Gastroesophageal sphincter (tissue), 4 donors: ENCODE measurements around the gene RGL1. TPM values are rescaled to one million over a fixed set of nuclear protein-coding genes. Genes with fewer than 3 reads are reported as not detected.

Experiments
- ATAC-seq: fragments of 150-250 bp; one replicate; pipeline ENCODE4 v1.9.1; 2016; ENCODE audit warnings: mild to moderate bottlenecking, moderate library complexity
- H3K27ac ChIP-seq, 4 donors: fragments of 200-600 bp; sonication (generic) in 3 of 4; 1 replicate in 3 of 4; 2 replicates in 1 of 4; pipeline ENCODE4 v1.5.1; 2016 to 2019
- H3K27me3 ChIP-seq: fragments of 200-600 bp; sonication (generic); one replicate; pipeline ENCODE4 v1.5.1; 2019
- H3K36me3 ChIP-seq, 2 donors: fragments of 200-600 bp; sonication (generic); one replicate each; pipeline ENCODE4 v1.5.1; 2019; ENCODE audit warnings: control low read depth in 1 of 2
- H3K4me1 ChIP-seq, 3 donors: fragments of 200-600 bp; sonication (generic); 1 replicate in 2 of 3; 2 replicates in 1 of 3; pipeline ENCODE4 v1.5.1; 2016 to 2019; ENCODE audit warnings: control low read depth in 2 of 3
- H3K4me3 ChIP-seq, 2 donors: fragments of 200-600 bp; sonication (generic); one replicate each; pipeline ENCODE4 v1.5.1; 2019; ENCODE audit warnings: mild to moderate bottlenecking in 1 of 2, moderate library complexity in 1 of 2
- H3K9me3 ChIP-seq, 3 donors: fragments of 200-600 bp; sonication (generic); one replicate each; pipeline ENCODE4 v1.5.1; 2017 to 2019; ENCODE audit warnings: control low read depth in 2 of 3
- EP300 ChIP-seq: sonication (generic); formaldehyde crosslinking; IDR thresholded peaks from one replicate; pipeline ENCODE4 v1.6.1; 2017; ENCODE audit warnings: antibody characterized with exemption, mild to moderate bottlenecking
- POLR2A ChIP-seq, 2 donors: fragments of 450-650 bp; IDR thresholded peaks; one replicate each; pipeline ENCODE4 v1.6.1; 2017; ENCODE audit warnings: antibody characterized with exemption in 2 of 2, mild to moderate bottlenecking in 2 of 2, moderate library complexity in 1 of 2
- POLR2AphosphoS5 ChIP-seq: sonication (generic); formaldehyde crosslinking; IDR thresholded peaks from one replicate; pipeline ENCODE4 v1.6.1; 2017; ENCODE audit warnings: antibody characterized with exemption
- WGBS, 2 donors: methylation state at CpG; one replicate each; pipeline ENCODE4 v1.1.5; 2018; ENCODE audit warnings: low coverage in 1 of 2; 5-methylcytosine and 5-hydroxymethylcytosine counted together
- total RNA-seq, 4 donors: library from RNA; depleted of rRNA; stranded (reverse); fragments of >200 nt; gene quantifications; one replicate each; pipeline ENCODE4 v1.1.0, GENCODE V29; 2016
- TF ChIP-seq, protein P1 (sequence below), 4 experiments: fragments of 200-600 bp in 2 of 4; fragments of 450-650 bp in 2 of 4; sonication (generic) in 1 of 4; IDR thresholded peaks; one replicate each; pipeline ENCODE4 v1.5.1; 2017 to 2019; ENCODE audit warnings: antibody characterized with exemption in 4 of 4, mild to moderate bottlenecking in 2 of 4, moderate library complexity in 2 of 4

The RGL1 gene
- total RNA-seq, 4 donors from 2014 or later, result 31.3 to 57.8 (median 38.9) TPM

DNA sequence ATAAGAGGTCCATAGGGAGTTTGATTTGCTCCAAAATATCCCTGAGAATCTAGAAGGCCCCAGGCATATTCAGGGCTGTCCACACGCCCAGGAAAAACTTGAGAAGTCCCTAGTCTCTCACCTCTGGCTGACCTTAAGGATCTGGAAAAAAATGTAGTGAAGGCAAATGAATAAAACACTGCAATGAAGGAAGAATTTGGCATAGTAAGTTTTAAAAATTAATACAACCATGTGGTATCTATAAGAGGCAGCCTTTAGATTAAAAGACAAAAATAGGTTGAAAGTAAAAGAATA is 141.3 kb downstream of the RGL1 start:
- TF ChIP-seq EP300 (no peak), POLR2AphosphoS5 (no peak), POLR2A (IDR thresholded peaks at IDR 0.05) (no peak)
- TF ChIP-seq, protein P1, sequence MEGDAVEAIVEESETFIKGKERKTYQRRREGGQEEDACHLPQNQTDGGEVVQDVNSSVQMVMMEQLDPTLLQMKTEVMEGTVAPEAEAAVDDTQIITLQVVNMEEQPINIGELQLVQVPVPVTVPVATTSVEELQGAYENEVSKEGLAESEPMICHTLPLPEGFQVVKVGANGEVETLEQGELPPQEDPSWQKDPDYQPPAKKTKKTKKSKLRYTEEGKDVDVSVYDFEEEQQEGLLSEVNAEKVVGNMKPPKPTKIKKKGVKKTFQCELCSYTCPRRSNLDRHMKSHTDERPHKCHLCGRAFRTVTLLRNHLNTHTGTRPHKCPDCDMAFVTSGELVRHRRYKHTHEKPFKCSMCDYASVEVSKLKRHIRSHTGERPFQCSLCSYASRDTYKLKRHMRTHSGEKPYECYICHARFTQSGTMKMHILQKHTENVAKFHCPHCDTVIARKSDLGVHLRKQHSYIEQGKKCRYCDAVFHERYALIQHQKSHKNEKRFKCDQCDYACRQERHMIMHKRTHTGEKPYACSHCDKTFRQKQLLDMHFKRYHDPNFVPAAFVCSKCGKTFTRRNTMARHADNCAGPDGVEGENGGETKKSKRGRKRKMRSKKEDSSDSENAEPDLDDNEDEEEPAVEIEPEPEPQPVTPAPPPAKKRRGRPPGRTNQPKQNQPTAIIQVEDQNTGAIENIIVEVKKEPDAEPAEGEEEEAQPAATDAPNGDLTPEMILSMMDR (IDR thresholded peaks at IDR 0.05), result no peak
- Histone ChIP-seq H3K27ac (no peak overlapping the region), H3K4me1 (no peaks in the 10 kb centered on the region), H3K27me3 (no peaks in the 10 kb centered on the region), H3K36me3 (no peaks in the 10 kb centered on the region), H3K4me3 (no peak overlapping the region), H3K9me3 (no peaks in the 10 kb centered on the region)
- no peak for ATAC-seq
- 82% methylated on average over 1 of the region's 1 CpG; no CpG with 5 or more reads in 1 of the 2 donors for WGBS, 2 donors

DNA sequence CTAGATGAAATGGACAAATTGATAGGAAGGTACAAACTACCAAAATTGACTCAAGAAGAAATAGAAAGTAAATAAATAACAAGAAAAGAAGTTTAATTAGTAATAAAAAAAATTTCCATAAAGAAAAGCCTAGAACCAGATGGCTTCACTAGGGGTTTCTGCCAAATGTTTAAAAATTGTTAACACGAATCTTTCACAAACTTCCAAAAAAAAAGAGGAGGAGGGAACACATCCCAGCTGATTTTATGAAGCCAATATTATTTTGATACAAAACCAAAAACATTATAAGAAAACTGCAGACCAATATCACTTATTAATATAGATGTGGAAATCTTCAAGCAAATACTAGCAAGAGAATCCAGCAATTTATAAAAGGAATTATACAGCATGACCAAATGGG is 143.1 kb downstream of the RGL1 start:
- no peaks in the 10 kb centered on the region for H3K4me1 ChIP-seq
- no peaks in the 10 kb centered on the region for H3K36me3 ChIP-seq
- no peaks in the 10 kb centered on the region for H3K9me3 ChIP-seq
- H3K27ac ChIP-seq, result no peak overlapping the region
- no peak for ATAC-seq
- H3K27me3 ChIP-seq, result no peaks in the 10 kb centered on the region
- 62 to 80% methylated on average over 1 of the region's 1 CpG for WGBS, 2 donors
- no peak overlapping the region for H3K4me3 ChIP-seq
- TF ChIP-seq POLR2A (IDR thresholded peaks at IDR 0.05) (no peak), POLR2AphosphoS5 (no peak), EP300 (no peak)
- TF ChIP-seq, protein P1 (IDR thresholded peaks at IDR 0.05), result no peak

DNA sequence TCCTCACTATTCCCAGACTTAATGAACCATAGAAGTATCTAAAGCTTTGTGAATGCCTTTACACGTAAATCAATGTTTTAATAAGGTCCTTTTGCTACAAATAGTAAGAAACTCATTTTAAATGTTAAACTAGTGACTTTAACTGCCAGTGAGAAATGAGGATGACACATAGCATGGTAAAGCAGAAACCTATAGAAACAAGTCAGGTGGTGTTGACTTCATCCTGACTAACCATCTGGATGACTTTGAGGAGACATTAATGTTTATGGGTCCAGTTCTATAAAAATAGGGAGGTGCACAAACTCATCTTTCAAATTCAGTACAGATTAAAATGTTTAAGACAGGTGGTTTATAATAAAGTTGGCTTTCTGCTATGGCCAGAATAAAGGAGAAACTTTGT is 147.2 kb downstream of the RGL1 start:
- no peaks in the 10 kb centered on the region for H3K9me3 ChIP-seq
- no peak overlapping the region for H3K4me3 ChIP-seq
- 100% methylated on average over 1 of the region's 1 CpG for WGBS, 2 donors
- ATAC-seq, result no peak
- peaks cover 0 to under 1% (median 0%) of the 10 kb centered on the region in 3 donors for H3K4me1 ChIP-seq
- no peak overlapping the region for H3K27ac ChIP-seq
- no peaks in the 10 kb centered on the region for H3K36me3 ChIP-seq
- H3K27me3 ChIP-seq, result no peaks in the 10 kb centered on the region
- TF ChIP-seq POLR2AphosphoS5 (no peak), EP300 (no peak), POLR2A (IDR thresholded peaks at IDR 0.05) (no peak)
- TF ChIP-seq, protein P1 (IDR thresholded peaks at IDR 0.05), result no peak

DNA sequence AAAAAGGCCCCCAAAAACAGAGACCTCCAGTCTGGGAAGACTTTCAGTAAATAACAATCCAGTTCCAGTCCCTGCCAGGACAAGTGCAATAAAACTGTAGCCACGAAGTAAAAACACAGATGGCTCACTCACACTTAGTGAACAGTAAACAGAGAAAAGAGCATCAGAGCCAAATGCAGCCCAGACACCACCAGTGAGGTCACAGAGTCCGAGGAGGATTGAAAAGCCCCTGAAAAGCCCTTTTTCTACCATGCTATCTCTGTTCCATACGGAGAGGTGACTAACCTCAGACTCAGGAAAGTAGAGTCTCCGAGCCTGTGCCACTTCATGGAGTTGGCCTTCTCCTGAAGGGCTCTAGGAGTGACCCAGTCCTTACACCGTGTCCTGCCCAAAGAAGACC is 148.1 kb downstream of the RGL1 start:
- no peak overlapping the region for H3K4me3 ChIP-seq
- ATAC-seq, result no peak
- 48 to 50% methylated on average over 3 to 5 of the region's 5 CpGs for WGBS, 2 donors
- H3K4me1 ChIP-seq, result peaks cover 0 to 4% (median 0%) of the 10 kb centered on the region in 3 donors
- H3K27ac ChIP-seq, result peak overlapping the region in 2 of 4 donors; percentile 16 to 43
- no peaks in the 10 kb centered on the region for H3K27me3 ChIP-seq
- TF ChIP-seq POLR2A (IDR thresholded peaks at IDR 0.05) (no peak), POLR2AphosphoS5 (no peak), EP300 (no peak)
- TF ChIP-seq, protein P1 (IDR thresholded peaks at IDR 0.05), result no peak
- H3K36me3 ChIP-seq, result no peaks in the 10 kb centered on the region
- H3K9me3 ChIP-seq, result no peaks in the 10 kb centered on the region

DNA sequence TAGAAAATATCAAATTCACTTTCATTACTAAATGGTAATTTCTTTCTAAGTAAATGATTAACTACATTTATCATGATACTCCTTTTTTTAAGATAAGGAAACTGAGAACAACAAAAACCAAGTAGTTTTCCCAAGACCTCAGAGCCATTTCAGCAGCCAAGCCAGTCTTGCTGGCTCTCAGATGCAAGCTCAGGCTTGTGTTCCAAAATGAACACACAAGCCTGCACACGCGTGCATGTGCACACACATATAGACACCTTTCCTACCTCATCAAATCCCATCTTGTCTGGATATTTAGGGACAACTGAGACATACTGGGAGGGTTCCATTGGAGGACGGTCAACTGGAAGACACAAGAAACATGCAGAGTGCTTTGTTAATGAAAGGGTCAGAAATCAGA is 149.6 kb downstream of the RGL1 start:
- Histone ChIP-seq H3K9me3 (no peaks in the 10 kb centered on the region), H3K36me3 (no peaks in the 10 kb centered on the region), H3K4me3 (no peak overlapping the region), H3K27me3 (no peaks in the 10 kb centered on the region), H3K27ac (no peak overlapping the region), H3K4me1 (peaks cover 0 to 4% (median 0%) of the 10 kb centered on the region in 3 donors)
- WGBS, 2 donors, result 88 to 90% methylated on average over 1 to 3 of the region's 3 CpGs
- TF ChIP-seq, protein P1 (IDR thresholded peaks at IDR 0.05), result no peak
- no peak for TF ChIP-seq POLR2AphosphoS5
- no peak for TF ChIP-seq POLR2A (IDR thresholded peaks at IDR 0.05)
- no peak for TF ChIP-seq EP300
- no peak for ATAC-seq
